GM12878 (cell line): ENCODE results near the gene CAMKMT. TPM values are rescaled to one million over a fixed set of nuclear protein-coding genes. Genes with fewer than 3 reads are reported as not detected.

Source experiments
- ATAC-seq: fragments of 200-7000 bp; cut with Tn5 transposase; 3 replicates; pipeline ENCODE4 v1.9.1; 2020; ENCODE audit warnings: mild to moderate bottlenecking, moderate library complexity
- BruUV-seq: library from RNA; stranded (reverse); fragments of 400-500 nt; replicated peaks from 2 replicates; lab custom pipeline; 2021; lab: Mats Ljungman, UMichigan
- CTCF ChIA-PET: fragments of 300-600 bp; sonication (Branson Sonifier 250); formaldehyde crosslinking; extraction: SDS; loops from one replicate; lab custom pipeline; 2021; ENCODE audit warnings: inconsistent platforms; lab: Yijun Ruan, JAX
- POLR2A ChIA-PET: fragments of 350-600 bp; formaldehyde crosslinking; extraction: SDS; loops from one replicate; lab custom pipeline; 2021; ENCODE audit warnings: inconsistent platforms; lab: Charles Lee
- RAD21 ChIA-PET: fragments of 300-600 bp; sonication (Branson Sonifier 250); formaldehyde crosslinking; loops from one replicate; lab custom pipeline; 2023; ENCODE audit warnings: antibody characterized with exemption; ENCODE audit not compliant: unreplicated experiment; lab: Charles Lee
- SMC1A ChIA-PET: fragments of 300-600 bp; sonication (Branson Sonifier 250); formaldehyde crosslinking; loops from one replicate; lab custom pipeline; 2023; ENCODE audit not compliant: unreplicated experiment, uncharacterized antibody; lab: Charles Lee
- DNase-seq: peaks from one replicate; pipeline ENCODE4 v3.0.0-alpha.2; 2011; ENCODE audit warnings: low read depth, low spot score
- FAIRE-seq: peaks from 3 replicates; lab custom pipeline; 2011; peaks lifted over from hg19 to GRCh38; lab: Jason Lieb, UNC
- H2AFZ ChIP-seq: 2 replicates; pipeline ENCODE4 v1.6.0; 2011; ENCODE audit warnings: low read depth, low read length, control low read depth; ENCODE audit not compliant: control insufficient read depth
- H3K27ac ChIP-seq: 2 replicates; pipeline ENCODE4 v1.5.1; 2011; ENCODE audit warnings: control low read depth; ENCODE audit not compliant: control insufficient read depth, insufficient read depth
- H3K27me3 ChIP-seq, 2 experiments: replicated peaks in 1 of 2; 2 replicates each; pipeline versions ENCODE4 v1.6.0 to v1.6.1; 2011; ENCODE audit warnings: low read length in 1 of 2; ENCODE audit not compliant: control insufficient read depth in 2 of 2, insufficient read depth in 2 of 2
- H3K36me3 ChIP-seq, 2 experiments: 2 replicates each; pipeline ENCODE4 v1.5.1; 2011; ENCODE audit warnings: low read length in 1 of 2; ENCODE audit not compliant: control insufficient read depth in 2 of 2, insufficient read depth in 2 of 2
- H3K4me1 ChIP-seq: 2 replicates; pipeline ENCODE4 v1.6.1; 2011; ENCODE audit warnings: mild to moderate bottlenecking, low read length, moderate library complexity, mixed read lengths; ENCODE audit not compliant: control insufficient read depth, insufficient read depth
- H3K4me2 ChIP-seq: 2 replicates; pipeline ENCODE4 v1.6.0; 2011; ENCODE audit warnings: control low read depth; ENCODE audit not compliant: control insufficient read depth, insufficient read depth
- H3K4me3 ChIP-seq: fragments of 200-600 bp; sonication (generic); 2 replicates; pipeline ENCODE4 v1.5.1; 2016
- H3K79me2 ChIP-seq: 2 replicates; pipeline ENCODE4 v1.6.0; 2011; ENCODE audit warnings: low read length; ENCODE audit not compliant: control insufficient read depth, insufficient read depth
- H3K9ac ChIP-seq: 2 replicates; pipeline ENCODE4 v1.8.0; 2011; ENCODE audit warnings: low read length, control low read depth, mixed read lengths; ENCODE audit not compliant: control insufficient read depth, insufficient read depth
- H3K9me3 ChIP-seq: replicated peaks from 3 replicates; pipeline ENCODE4 v1.5.1; 2011; ENCODE audit warnings: mild to moderate bottlenecking, low read length; ENCODE audit not compliant: control insufficient read depth, insufficient read depth
- H4K20me1 ChIP-seq: 2 replicates; pipeline ENCODE4 v1.6.0; 2011; ENCODE audit not compliant: control insufficient read depth, insufficient read depth
- ATF7 ChIP-seq: fragments of 450-650 bp; IDR thresholded peaks from 2 replicates; pipeline ENCODE4 v1.6.1; 2016; ENCODE audit warnings: low read depth, mild to moderate bottlenecking
- CHD1 ChIP-seq: IDR thresholded peaks from 2 replicates; pipeline ENCODE4 v1.6.1; 2012; ENCODE audit warnings: low read depth, low read length, improper control_type of control experiment
- ESRRA ChIP-seq: IDR thresholded peaks from 2 replicates; pipeline ENCODE4 v1.6.1; 2012; ENCODE audit warnings: mild to moderate bottlenecking, low read length, improper control_type of control experiment
- IRF4 ChIP-seq: IDR thresholded peaks from 2 replicates; pipeline ENCODE4 v1.6.1; 2011; ENCODE audit warnings: low read depth, low read length
- MYB ChIP-seq: fragments of 150-350 bp; IDR thresholded peaks from 2 replicates; pipeline ENCODE4 v1.6.1; 2014; ENCODE audit warnings: mild to moderate bottlenecking, low read depth, low read length, borderline replicate concordance
- RAD51 ChIP-seq: fragments of 450-650 bp; IDR thresholded peaks from 2 replicates; pipeline ENCODE4 v1.6.1; 2016; ENCODE audit warnings: moderate library complexity, mild to moderate bottlenecking, inconsistent platforms
- REST ChIP-seq: IDR thresholded peaks from 2 replicates; pipeline ENCODE4 v1.6.1; 2012; ENCODE audit warnings: mild to moderate bottlenecking, low read depth, low read length
- SP1 ChIP-seq: IDR thresholded peaks from one replicate; pipeline ENCODE4 v1.6.1; 2011; ENCODE audit warnings: low read depth, low read length
- SRF ChIP-seq, 2 experiments: IDR thresholded peaks; 2 replicates each; pipeline ENCODE4 v1.6.1; 2011; ENCODE audit warnings: low read depth in 2 of 2, low read length in 2 of 2, mild to moderate bottlenecking in 1 of 2, moderate library complexity in 1 of 2
- SUZ12 ChIP-seq: fragments of 200-600 bp; sonication (generic); IDR thresholded peaks from one replicate; pipeline ENCODE4 v1.6.1; 2018; ENCODE audit warnings: antibody characterized with exemption, mild to moderate bottlenecking; ENCODE audit not compliant: unreplicated experiment
- YBX1 ChIP-seq: fragments of 450-650 bp; IDR thresholded peaks from 2 replicates; pipeline ENCODE4 v1.6.1; 2016; ENCODE audit warnings: antibody characterized with exemption
- ZNF384 ChIP-seq: IDR thresholded peaks from 2 replicates; pipeline ENCODE4 v1.6.1; 2012; ENCODE audit warnings: low read depth, mild to moderate bottlenecking, low read length, improper control_type of control experiment, borderline replicate concordance
- WGBS: methylation state at CpG from one replicate; pipeline ENCODE4 v1.1.6; 2016; ENCODE audit warnings: low lambda C conversion rate; ENCODE audit not compliant: insufficient replicate concordance, insufficient coverage; ENCODE audit errors: missing lambda C conversion rate; 5-methylcytosine and 5-hydroxymethylcytosine counted together
- in situ Hi-C: fragments of 300-500 bp; cut with MboI; formaldehyde crosslinking; loops from 9 replicates; pipeline ENCODE4 v1.14.3; 2018; ENCODE audit warnings: mixed read lengths
- intact Hi-C: fragments of 100-400 bp; cut with micrococcal nuclease; formaldehyde crosslinking; loops from one replicate; pipeline ENCODE4 v1.14.2; 2022; ENCODE audit not compliant: unreplicated experiment
- polyA plus RNA-seq, 11 experiments: library from polyadenylated mRNA; depleted of rRNA in 4 of 11; unstranded in 6 of 11; stranded (reverse) in 5 of 11; fragments of >200 nt; fragmentation: Nextera tagmentation in 4 of 11; fragmentation: Illumina TruSeq in 1 of 11; extraction: Ambion mirVana in 4 of 11; extraction: Trizol in 1 of 11; gene quantifications; 1 replicate in 1 of 11; 2 replicates in 10 of 11; pipeline versions ENCODE4 v1.2.1 to v1.2.3, GENCODE V29; 2011 to 2016; ENCODE audit warnings: inconsistent platforms in 2 of 11, missing spikeins in 2 of 11, low read depth in 1 of 11
- total RNA-seq, 4 experiments: library from RNA; depleted of rRNA in 3 of 4; stranded (reverse); fragments of >200 nt in 3 of 4; fragmentation: Illumina TruSeq in 1 of 4; extraction: Trizol in 1 of 4; gene quantifications; 2 replicates each; pipeline versions ENCODE4 v1.2.1 to v1.2.3, GENCODE V29; 2013 to 2021
- TF ChIP-seq, protein P1 (sequence below): fragments of 450-650 bp; formaldehyde crosslinking; IDR thresholded peaks from 2 replicates; pipeline ENCODE4 v1.4.0; 2022; ENCODE audit warnings: mild to moderate bottlenecking, moderate library complexity
- TF ChIP-seq, protein P2 (sequence below): fragments of 450-650 bp; formaldehyde crosslinking; IDR thresholded peaks from 2 replicates; pipeline ENCODE4 v1.4.0; 2020; ENCODE audit warnings: mild to moderate bottlenecking, moderate library complexity

CAMKMT gene
- total and polyA plus RNA-seq, 10 of the 15 experiments (the other 5 are each of a cell fraction or from before 2014, with no cell fraction given), result 2.7 to 16.0 (median 11.8) TPM

DNA sequence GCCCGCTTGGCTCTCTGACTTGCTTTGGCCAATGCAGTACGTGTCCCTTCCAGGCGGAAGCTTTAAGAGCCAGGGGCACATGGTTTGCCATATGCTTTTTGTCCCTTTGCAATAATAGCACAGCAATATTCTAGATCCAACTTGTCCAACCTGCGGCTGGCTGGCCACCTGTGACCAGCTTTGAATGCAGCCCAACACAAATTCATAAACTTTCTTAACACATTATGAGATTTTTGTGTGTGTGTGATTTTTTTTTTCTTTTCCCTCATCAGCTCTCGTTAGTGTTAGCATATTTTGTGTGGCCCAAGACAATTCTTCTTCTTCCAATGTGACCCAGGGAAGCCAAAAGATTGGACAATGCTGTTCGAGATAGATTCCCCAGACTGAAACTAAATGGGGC is 460.4 kb downstream of the CAMKMT start:
- ChIA-PET POLR2A (no interaction called here), RAD21 (interaction anchor here (1.5 kb wide), 1 partner anchor 18 kb away, joined by 5 read pairs; no protein-coding TSS in a partner anchor), CTCF (interaction anchor here (1.2 to 1.7 kb wide), 3 partner anchors 31 to 342 kb away, joined by 3 to 4 read pairs (median 4); no protein-coding TSS in a partner anchor), SMC1A (interaction anchor here (1.0 to 2.3 kb wide), 4 partner anchors 11 to 75 kb away, joined by 3 to 10 read pairs (median 4); no protein-coding TSS in a partner anchor)
- H2AFZ ChIP-seq, result no peak overlapping the region
- H3K36me3 ChIP-seq, result no peaks in the 10 kb centered on the region
- FAIRE-seq, result no peak
- DNase-seq, result no peak
- 53% methylated on average over 6 of the region's 6 CpGs for WGBS
- H3K79me2 ChIP-seq, result no peaks in the 10 kb centered on the region
- no peaks in the 10 kb centered on the region for H3K27me3 ChIP-seq
- H4K20me1 ChIP-seq, result no peaks in the 10 kb centered on the region
- no peaks in the 10 kb centered on the region for H3K4me1 ChIP-seq
- intact Hi-C loops (no loop called here), in situ Hi-C loops (no loop called here)
- no peak overlapping the region for H3K27ac ChIP-seq
- H3K9ac ChIP-seq, result no peak overlapping the region
- no peak overlapping the region for H3K4me2 ChIP-seq
- no peaks in the 10 kb centered on the region for H3K9me3 ChIP-seq
- no peak overlapping the region for H3K4me3 ChIP-seq
- BruUV-seq, result no TSS peak
- no peak for ATAC-seq
- TF ChIP-seq ZNF384 (no peak), ATF7 (no peak), MYB (no peak), SP1 (no peak), SUZ12 (no peak), IRF4 (no peak), RAD51 (no peak), ESRRA (no peak), YBX1 (no peak), SRF (IDR thresholded peaks at IDR 0.05; ENCODE audit: low read depth in 2 of 2, low read length in 2 of 2) (no peak), CHD1 (no peak), REST (no peak)
- TF ChIP-seq, protein P1, sequence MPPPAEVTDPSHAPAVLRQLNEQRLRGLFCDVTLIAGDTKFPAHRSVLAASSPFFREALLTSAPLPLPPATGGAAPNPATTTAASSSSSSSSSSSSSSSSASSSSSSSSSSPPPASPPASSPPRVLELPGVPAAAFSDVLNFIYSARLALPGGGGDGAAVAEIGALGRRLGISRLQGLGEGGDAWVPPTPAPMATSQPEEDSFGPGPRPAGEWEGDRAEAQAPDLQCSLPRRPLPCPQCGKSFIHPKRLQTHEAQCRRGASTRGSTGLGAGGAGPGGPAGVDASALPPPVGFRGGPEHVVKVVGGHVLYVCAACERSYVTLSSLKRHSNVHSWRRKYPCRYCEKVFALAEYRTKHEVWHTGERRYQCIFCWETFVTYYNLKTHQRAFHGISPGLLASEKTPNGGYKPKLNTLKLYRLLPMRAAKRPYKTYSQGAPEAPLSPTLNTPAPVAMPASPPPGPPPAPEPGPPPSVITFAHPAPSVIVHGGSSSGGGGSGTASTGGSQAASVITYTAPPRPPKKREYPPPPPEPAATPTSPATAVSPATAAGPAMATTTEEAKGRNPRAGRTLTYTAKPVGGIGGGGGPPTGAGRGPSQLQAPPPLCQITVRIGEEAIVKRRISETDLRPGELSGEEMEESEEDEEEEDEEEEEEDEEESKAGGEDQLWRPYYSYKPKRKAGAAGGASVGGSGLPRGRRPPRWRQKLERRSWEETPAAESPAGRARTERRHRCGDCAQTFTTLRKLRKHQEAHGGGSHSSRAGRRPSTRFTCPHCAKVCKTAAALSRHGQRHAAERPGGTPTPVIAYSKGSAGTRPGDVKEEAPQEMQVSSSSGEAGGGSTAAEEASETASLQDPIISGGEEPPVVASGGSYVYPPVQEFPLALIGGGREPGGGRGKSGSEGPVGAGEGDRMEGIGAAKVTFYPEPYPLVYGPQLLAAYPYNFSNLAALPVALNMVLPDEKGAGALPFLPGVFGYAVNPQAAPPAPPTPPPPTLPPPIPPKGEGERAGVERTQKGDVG (CRISPR knock-in tag), result no peak
- TF ChIP-seq, protein P2, sequence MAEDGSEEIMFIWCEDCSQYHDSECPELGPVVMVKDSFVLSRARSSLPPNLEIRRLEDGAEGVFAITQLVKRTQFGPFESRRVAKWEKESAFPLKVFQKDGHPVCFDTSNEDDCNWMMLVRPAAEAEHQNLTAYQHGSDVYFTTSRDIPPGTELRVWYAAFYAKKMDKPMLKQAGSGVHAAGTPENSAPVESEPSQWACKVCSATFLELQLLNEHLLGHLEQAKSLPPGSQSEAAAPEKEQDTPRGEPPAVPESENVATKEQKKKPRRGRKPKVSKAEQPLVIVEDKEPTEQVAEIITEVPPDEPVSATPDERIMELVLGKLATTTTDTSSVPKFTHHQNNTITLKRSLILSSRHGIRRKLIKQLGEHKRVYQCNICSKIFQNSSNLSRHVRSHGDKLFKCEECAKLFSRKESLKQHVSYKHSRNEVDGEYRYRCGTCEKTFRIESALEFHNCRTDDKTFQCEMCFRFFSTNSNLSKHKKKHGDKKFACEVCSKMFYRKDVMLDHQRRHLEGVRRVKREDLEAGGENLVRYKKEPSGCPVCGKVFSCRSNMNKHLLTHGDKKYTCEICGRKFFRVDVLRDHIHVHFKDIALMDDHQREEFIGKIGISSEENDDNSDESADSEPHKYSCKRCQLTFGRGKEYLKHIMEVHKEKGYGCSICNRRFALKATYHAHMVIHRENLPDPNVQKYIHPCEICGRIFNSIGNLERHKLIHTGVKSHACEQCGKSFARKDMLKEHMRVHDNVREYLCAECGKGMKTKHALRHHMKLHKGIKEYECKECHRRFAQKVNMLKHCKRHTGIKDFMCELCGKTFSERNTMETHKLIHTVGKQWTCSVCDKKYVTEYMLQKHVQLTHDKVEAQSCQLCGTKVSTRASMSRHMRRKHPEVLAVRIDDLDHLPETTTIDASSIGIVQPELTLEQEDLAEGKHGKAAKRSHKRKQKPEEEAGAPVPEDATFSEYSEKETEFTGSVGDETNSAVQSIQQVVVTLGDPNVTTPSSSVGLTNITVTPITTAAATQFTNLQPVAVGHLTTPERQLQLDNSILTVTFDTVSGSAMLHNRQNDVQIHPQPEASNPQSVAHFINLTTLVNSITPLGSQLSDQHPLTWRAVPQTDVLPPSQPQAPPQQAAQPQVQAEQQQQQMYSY (CRISPR knock-in tag), result no peak
